Measurements from ENCODE around the gene SOSTDC1.
"Not testable (repeated sequence)": the region's sequence is repeated elsewhere in the genome, so short reads cannot be mapped to it uniquely, and the experiment has no call there.

Gene SOSTDC1

GRCh38 chr7:16460789-16461493 is 4.6 kb downstream of the SOSTDC1 start:
- DNase-seq: no peak

- not testable (repeated sequence) for DNase-seq
Measured at GRCh38 chr7:16456303-16456702, 9.2 kb downstream of the SOSTDC1 start.

GRCh38 chr7:16455591-16455990 is 9.9 kb downstream of the SOSTDC1 start:
- DNase-seq: peak in 1 of 3 donors; percentile 7

DNA sequence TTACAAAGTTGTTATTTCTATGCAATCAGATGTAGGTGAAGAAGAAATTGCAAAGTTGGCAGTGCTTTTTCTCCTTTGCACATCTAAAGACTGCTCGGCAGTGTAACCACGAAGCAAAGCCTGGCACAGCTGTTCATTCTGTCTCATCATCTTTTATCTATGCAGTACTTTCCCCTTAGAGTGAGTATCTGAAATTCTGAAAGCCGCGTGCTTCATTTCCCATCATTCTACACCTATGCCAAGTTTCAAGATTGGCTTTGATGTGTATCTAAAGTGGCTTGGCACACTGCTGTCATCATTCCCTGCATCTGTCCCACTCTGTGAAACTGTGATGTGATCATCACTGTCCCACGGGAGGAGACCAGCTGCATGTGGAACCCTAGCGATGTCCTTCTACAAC is 15.2 kb downstream of the SOSTDC1 start:
- DNase-seq: no peak

- DNase-seq: no peak
Measured at GRCh38 chr7:16447876-16448275, 17.7 kb downstream of the SOSTDC1 start.

DNA sequence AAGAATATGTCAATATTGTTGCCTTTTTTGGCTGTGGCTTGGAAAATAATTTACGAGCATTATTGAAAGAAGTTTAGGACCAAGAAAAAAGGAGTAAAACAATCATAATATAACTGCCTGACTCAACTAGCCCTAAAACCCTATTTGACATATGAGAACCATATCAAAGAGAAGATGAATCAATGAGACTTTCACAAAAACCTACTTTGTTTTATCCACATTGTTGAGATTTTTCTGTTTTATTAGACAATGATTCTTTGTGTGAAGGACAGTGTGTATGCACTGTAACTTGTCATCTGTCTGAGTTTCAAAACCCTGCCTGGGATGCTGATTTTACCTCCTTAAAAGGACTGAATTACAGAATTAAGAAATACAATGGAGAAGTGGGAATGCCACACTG is 19.0 kb downstream of the SOSTDC1 start:
- no peak for DNase-seq

DNA sequence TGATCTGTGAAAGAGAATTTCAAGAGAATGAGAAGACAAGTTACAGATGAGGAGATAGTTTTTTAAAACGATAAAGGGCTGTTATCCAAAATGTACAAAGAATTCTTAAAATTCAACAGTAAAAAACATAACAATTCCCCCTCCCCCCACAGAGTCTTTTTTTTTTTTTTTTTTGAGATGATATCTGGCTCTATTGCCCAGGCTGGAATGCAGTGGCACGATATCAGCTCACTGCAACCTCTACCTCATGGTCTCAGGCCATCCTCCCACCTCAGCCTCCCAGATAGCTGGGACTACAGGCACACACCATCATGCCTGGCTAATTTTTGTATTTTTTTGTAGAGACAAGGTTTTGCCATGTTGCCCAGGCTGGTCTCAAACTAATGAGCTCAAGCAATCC is 21.7 kb downstream of the SOSTDC1 start:
- DNase-seq: not testable (repeated sequence)

DNA sequence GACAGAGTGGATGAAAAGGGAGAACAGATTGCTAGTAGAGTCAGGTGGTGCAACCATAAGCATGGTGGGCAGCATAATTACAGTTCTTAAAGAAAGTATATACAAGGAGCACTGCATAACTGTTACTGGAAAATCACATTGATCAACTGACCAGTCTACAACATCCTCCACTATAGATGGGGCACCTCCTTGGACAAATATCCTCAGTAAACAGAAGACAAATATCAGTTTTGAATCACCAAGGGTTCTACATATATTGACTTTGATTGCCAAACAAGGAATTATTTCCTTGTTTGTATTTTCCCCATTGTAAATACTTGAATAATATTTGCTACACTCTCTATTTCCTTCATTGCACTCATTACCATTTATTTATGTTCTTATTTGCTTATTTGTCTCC is 26.6 kb downstream of the SOSTDC1 start:
- no peak for DNase-seq

- no peak for DNase-seq
Measured at GRCh38 chr7:16436306-16436705, 29.2 kb downstream of the SOSTDC1 start.

GRCh38 chr7:16433568-16434122 is 31.9 kb downstream of the SOSTDC1 start:
- no peak for DNase-seq

GRCh38 chr7:16432425-16432731 is 33.2 kb downstream of the SOSTDC1 start:
- no peak for DNase-seq

GRCh38 chr7:16431646-16432424 is 33.7 kb downstream of the SOSTDC1 start:
- peak in 2 of 3 donors; percentile 25 to 39 for DNase-seq

- DNase-seq: no peak
Measured at GRCh38 chr7:16430133-16430532, 35.4 kb downstream of the SOSTDC1 start.

DNA sequence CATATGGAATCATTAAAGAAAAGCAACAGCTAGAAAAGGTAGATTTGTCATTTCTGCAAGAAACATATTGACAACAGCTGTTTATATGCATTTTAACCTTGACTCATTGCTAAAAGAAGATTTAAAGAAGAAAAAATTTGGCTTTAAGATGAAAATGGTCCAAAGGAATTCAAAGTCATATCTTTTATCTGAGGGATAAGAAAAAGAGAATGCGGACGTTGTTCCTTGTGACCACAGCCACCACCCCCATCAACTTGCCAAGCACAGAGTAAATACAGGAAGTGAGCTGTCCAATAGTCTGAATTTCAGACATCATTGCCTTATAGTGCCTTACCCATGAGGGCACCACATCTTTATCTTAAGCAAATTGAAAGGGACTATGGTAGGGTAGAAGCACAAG is 36.9 kb downstream of the SOSTDC1 start:
- DNase-seq: peak; percentile 22 to 50 (median 42)

GRCh38 chr7:16428182-16428581 is 37.4 kb downstream of the SOSTDC1 start:
- DNase-seq: no peak

DNA sequence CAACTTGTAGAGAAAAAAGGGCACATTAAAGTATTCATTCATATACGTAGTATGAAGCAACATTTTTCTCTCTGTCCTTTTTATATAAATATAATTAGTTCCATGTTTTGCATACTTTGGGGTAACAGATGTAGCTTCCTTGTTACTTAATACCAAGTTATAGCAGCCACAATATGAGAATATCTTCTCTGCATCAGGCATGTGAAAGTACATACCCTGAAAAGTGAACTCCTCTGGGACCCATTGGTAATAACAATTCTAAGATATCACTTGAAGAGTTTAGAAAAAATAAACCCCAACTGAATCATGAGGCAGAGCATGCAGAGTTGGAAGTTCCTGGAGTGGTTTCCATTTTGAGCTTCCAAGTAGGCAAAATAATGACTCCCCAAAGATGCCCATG is 41.8 kb downstream of the SOSTDC1 start:
- no peak for DNase-seq

- no peak for DNase-seq
Measured at GRCh38 chr7:16422917-16423316, 42.6 kb downstream of the SOSTDC1 start.

- no peak for DNase-seq
Measured at GRCh38 chr7:16422103-16422435, 43.5 kb downstream of the SOSTDC1 start.

DNA sequence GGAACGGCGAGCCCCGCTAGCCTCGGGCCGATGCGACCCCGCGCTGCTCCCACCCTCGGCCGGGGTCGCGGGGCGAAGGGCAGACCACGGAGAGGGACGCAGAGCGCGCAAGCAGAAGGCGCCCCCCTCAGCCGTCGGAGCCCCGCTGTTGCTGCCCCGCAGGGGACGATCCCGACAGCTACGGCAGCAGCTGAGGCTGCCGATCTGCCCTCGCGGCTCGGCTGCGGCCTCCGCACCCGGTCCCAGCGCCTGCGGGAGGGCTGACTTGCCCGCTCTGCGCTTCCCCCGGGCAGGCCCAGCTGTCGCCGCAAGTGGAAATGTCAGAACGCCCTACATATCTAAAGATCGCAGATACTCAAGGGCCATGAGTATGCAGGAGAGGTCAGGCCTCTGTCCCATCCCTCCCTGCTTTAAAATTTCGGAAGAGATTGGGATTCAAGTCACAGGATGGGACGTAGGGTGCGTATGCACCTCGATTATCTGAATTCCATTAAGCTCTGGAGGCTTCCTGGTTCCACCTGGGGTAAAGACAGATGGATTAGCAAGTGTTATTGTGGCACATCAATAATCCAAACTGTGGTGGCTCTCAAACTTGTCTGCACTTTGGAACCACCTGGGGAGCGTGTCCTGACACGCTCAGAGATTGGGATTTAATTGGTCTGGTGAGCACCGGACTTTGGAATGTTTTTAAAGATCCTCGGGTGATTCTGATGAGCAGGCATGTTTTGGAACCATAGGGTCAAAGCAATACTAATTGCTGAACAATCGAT is 44.0 kb downstream of the SOSTDC1 start, which contains the start of gene CRPPA:
TSS of gene CRPPA (minus strand) at position 206 of the 770 bp plus-strand sequence. CDS start 216 bp downstream, outside the sequence.
- DNase-seq: peak; percentile 14 to 47 (median 28)

GRCh38 chr7:16420649-16421332 is 44.7 kb downstream of the SOSTDC1 start:
- DNase-seq: peak; percentile 85 to 87 (median 85)

GRCh38 chr7:16420329-16420648 is 45.2 kb downstream of the SOSTDC1 start:
- no peak for DNase-seq

- DNase-seq: no peak
Measured at GRCh38 chr7:16419859-16420258, 45.7 kb downstream of the SOSTDC1 start.

DNA sequence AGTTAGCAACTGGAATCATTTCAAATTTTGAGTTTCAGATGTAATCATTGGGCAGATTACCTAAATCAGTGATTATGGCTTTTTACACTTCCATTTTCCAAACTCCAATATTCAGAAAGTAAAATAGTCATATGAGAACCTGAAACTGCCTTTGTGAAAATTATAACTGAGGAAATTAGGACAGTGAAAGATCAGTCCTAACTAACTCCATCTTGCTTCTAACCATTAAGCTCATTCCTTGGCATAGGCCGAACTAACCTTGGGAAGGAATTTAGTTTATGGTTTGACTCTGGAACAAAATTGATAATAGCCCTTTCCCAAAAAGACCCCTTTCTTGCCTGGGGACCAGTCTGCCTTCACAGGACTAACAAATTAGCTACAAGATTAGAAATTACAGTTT is 46.4 kb downstream of the SOSTDC1 start:
- no peak for DNase-seq
